B cell (primary cell): ENCODE results near the gene ZFYVE19. TPM values are rescaled to one million over a fixed set of nuclear protein-coding genes. Genes with fewer than 3 reads are reported as not detected.

Experiments used
- ATAC-seq: fragments of 200-7000 bp; cut with Tn5 transposase; one replicate; pipeline ENCODE4 v1.10.0; 2021; ENCODE audit warnings: low read depth, mild to moderate bottlenecking, moderate number of reproducible peaks, moderate library complexity
- CTCF ChIA-PET: fragments of 350-600 bp; sonication (Branson Sonifier 250); formaldehyde crosslinking; loops from one replicate; lab custom pipeline; 2021; ENCODE audit warnings: antibody characterized with exemption, inconsistent platforms; lab: Charles Lee
- POLR2A ChIA-PET: fragments of 350-600 bp; sonication (Branson Sonifier 250); formaldehyde crosslinking; loops from one replicate; lab custom pipeline; 2021; ENCODE audit warnings: antibody characterized with exemption; lab: Charles Lee
- DNase-seq: peaks from one replicate; pipeline ENCODE4 v3.0.0; 2013
- H2AFZ ChIP-seq: 2 replicates; pipeline ENCODE4 v1.6.1; 2012; ENCODE audit warnings: mild to moderate bottlenecking, low read depth, low read length; ENCODE audit not compliant: insufficient read depth, poor library complexity, severe bottlenecking
- H3K27ac ChIP-seq, 2 donors: 1 replicate in 1 of 2; 2 replicates in 1 of 2; pipeline ENCODE4 v1.5.1; 2012 to 2013; ENCODE audit warnings: low read length in 2 of 2, mild to moderate bottlenecking in 2 of 2, moderate library complexity in 1 of 2
- H3K27me3 ChIP-seq, 4 experiments: fragments of 200-600 bp in 1 of 4; sonication (generic) in 1 of 4; replicated peaks in 1 of 4; 1 replicate in 2 of 4; 2 replicates in 2 of 4; pipeline versions ENCODE4 v1.6.1 to v1.7.0; 2013 to 2016; ENCODE audit warnings: low read length in 3 of 4, mild to moderate bottlenecking in 2 of 4, mixed read lengths in 1 of 4, moderate library complexity in 1 of 4; ENCODE audit not compliant: insufficient read depth in 4 of 4, control insufficient read depth in 3 of 4; ENCODE audit errors: control extremely low read depth in 1 of 4
- H3K36me3 ChIP-seq, 2 experiments: replicated peaks in 1 of 2; 1 replicate in 1 of 2; 2 replicates in 1 of 2; pipeline versions ENCODE4 v1.6.1 to v1.7.1; 2013; ENCODE audit warnings: low read length in 1 of 2; ENCODE audit not compliant: insufficient read depth in 2 of 2, control insufficient read depth in 1 of 2; ENCODE audit errors: control extremely low read depth in 1 of 2, extremely low read depth in 1 of 2
- H3K4me1 ChIP-seq, 2 donors: fragments of 200-600 bp in 1 of 2; sonication (generic) in 1 of 2; 1 replicate in 1 of 2; 2 replicates in 1 of 2; pipeline versions ENCODE4 v1.5.1 to v1.6.1; 2013 to 2017; ENCODE audit warnings: low read length in 2 of 2; ENCODE audit not compliant: control insufficient read depth in 2 of 2, insufficient read depth in 2 of 2
- H3K4me2 ChIP-seq: replicated peaks from 2 replicates; pipeline ENCODE3; 2012; ENCODE audit warnings: mild to moderate bottlenecking, low read depth, low read length; ENCODE audit not compliant: poor library complexity, severe bottlenecking
- H3K4me3 ChIP-seq, 5 experiments: fragments of 200-600 bp in 1 of 5; sonication (generic) in 1 of 5; 1 replicate in 3 of 5; 2 replicates in 2 of 5; pipeline versions ENCODE4 v1.5.1 to v1.7.0; 2011 to 2016; ENCODE audit warnings: low read length in 4 of 5, mild to moderate bottlenecking in 4 of 5, low read depth in 2 of 5, control low read depth in 1 of 5, moderate library complexity in 1 of 5; ENCODE audit not compliant: insufficient read depth in 1 of 5; ENCODE audit errors: control extremely low read depth in 1 of 5, extremely low read depth in 1 of 5
- H3K79me2 ChIP-seq: fragments of 200-600 bp; sonication (generic); one replicate; pipeline ENCODE4 v1.6.0; 2016; ENCODE audit warnings: low read length; ENCODE audit not compliant: control insufficient read depth, insufficient read depth
- H3K9ac ChIP-seq: fragments of 200-600 bp; sonication (generic); 2 replicates; pipeline ENCODE4 v1.6.1; 2017; ENCODE audit warnings: mild to moderate bottlenecking, low read length, moderate library complexity
- H3K9me3 ChIP-seq, 3 donors: one replicate each; pipeline versions ENCODE4 v1.6.1 to v1.7.1; 2013; ENCODE audit warnings: low read length in 2 of 3; ENCODE audit not compliant: control insufficient read depth in 2 of 3, insufficient read depth in 1 of 3; ENCODE audit errors: control extremely low read depth in 1 of 3
- H4K20me1 ChIP-seq: 2 replicates; pipeline ENCODE4 v1.6.0; 2012; ENCODE audit warnings: mild to moderate bottlenecking, low read length; ENCODE audit not compliant: insufficient read depth, control insufficient read depth, poor library complexity, severe bottlenecking
- H3K27ac Mint-ChIP-seq: one replicate; pipeline ENCODE4 v1.8.0; 2021; ENCODE audit warnings: mixed read lengths
- H3K27me3 Mint-ChIP-seq: one replicate; pipeline ENCODE4 v1.8.0; 2021; ENCODE audit warnings: mixed read lengths
- H3K4me1 Mint-ChIP-seq: one replicate; pipeline ENCODE4 v1.8.0; 2021; ENCODE audit warnings: mixed read lengths
- H3K4me3 Mint-ChIP-seq: one replicate; pipeline ENCODE4 v1.8.0; 2021; ENCODE audit warnings: mixed read lengths
- H3K9me3 Mint-ChIP-seq: one replicate; pipeline ENCODE4 v1.8.0; 2022; ENCODE audit warnings: mixed read lengths; ENCODE audit not compliant: insufficient read depth
- EZH2 ChIP-seq: IDR thresholded peaks from 2 replicates; pipeline ENCODE4 v1.6.1; 2012; ENCODE audit warnings: borderline replicate concordance, low read depth, mild to moderate bottlenecking, moderate library complexity, low read length; ENCODE audit not compliant: insufficient read depth, poor library complexity, severe bottlenecking
- WGBS: methylation state at CpG from one replicate; pipeline ENCODE4 v1.1.5; 2013; ENCODE audit warnings: missing lambda C conversion rate; ENCODE audit not compliant: insufficient coverage; 5-methylcytosine and 5-hydroxymethylcytosine counted together
- intact Hi-C: fragments of 100-400 bp; cut with micrococcal nuclease; formaldehyde crosslinking; loops from one replicate; pipeline ENCODE4 v1.10.0; 2022
- polyA plus RNA-seq: library from polyadenylated mRNA; depleted of rRNA; stranded (reverse); fragments of >200 nt; gene quantifications from 2 replicates; pipeline ENCODE4 v1.2.3, GENCODE V29; 2012
- total RNA-seq, 2 donors: library from RNA; stranded (reverse); fragments of 120-200 nt in 1 of 2; gene quantifications; 1 replicate in 1 of 2; 2 replicates in 1 of 2; pipeline versions ENCODE4 v1.2.3 to v1.2.4, GENCODE V29; 2013 to 2022
- TF ChIP-seq, protein P1 (sequence below): fragments of 200-600 bp; IDR thresholded peaks from one replicate; pipeline ENCODE4 v1.8.0; 2022; ENCODE audit warnings: antibody characterized with exemption, mild to moderate bottlenecking

ZFYVE19 gene
- total and polyA plus RNA-seq, 2 donors (not counting 1 experiment from before 2014, with no cell fraction given) = 29.4 to 60.5 TPM

GRCh38 chr15:40772014-40772413 lies 34.9 kb upstream of the ZFYVE19 start:
- Mint-ChIP-seq H3K4me3 (no peak overlapping the region), H3K27me3 (no peaks in the 10 kb centered on the region), H3K4me1 (peaks cover 38% of the 10 kb centered on the region), H3K27ac (peak overlapping the region; percentile 39), H3K9me3 (no peaks in the 10 kb centered on the region)
- no peak for DNase-seq
- Histone ChIP-seq H3K4me1 (peaks cover 34 to 43% of the 10 kb centered on the region in 2 donors), H3K27ac (peak overlapping the region in 1 of 2 donors; percentile 26), H2AFZ (no peak overlapping the region), H3K27me3 (no peaks in the 10 kb centered on the region), H3K79me2 (no peaks in the 10 kb centered on the region), H3K4me2 (no peak overlapping the region), H3K4me3 (no peak overlapping the region), H4K20me1 (no peaks in the 10 kb centered on the region), H3K9me3 (no peaks in the 10 kb centered on the region), H3K9ac (no peak overlapping the region), H3K36me3 (peaks cover 0 to 42% of the 10 kb centered on the region in 2 experiments)
- no peak for ATAC-seq
- intact Hi-C loops = no loop called here
- ChIA-PET POLR2A (interaction anchor here (0.6 kb wide), 1 partner anchor 421 kb away, joined by 8 read pairs; no protein-coding TSS in a partner anchor), CTCF (interaction anchor here (0.6 to 9.6 kb wide), 6 partner anchors 8 to 77 kb away, joined by 3 to 99 read pairs (median 4); partner anchors contain the start of gene RAD51)
- no peak for TF ChIP-seq EZH2
- TF ChIP-seq, protein P1, sequence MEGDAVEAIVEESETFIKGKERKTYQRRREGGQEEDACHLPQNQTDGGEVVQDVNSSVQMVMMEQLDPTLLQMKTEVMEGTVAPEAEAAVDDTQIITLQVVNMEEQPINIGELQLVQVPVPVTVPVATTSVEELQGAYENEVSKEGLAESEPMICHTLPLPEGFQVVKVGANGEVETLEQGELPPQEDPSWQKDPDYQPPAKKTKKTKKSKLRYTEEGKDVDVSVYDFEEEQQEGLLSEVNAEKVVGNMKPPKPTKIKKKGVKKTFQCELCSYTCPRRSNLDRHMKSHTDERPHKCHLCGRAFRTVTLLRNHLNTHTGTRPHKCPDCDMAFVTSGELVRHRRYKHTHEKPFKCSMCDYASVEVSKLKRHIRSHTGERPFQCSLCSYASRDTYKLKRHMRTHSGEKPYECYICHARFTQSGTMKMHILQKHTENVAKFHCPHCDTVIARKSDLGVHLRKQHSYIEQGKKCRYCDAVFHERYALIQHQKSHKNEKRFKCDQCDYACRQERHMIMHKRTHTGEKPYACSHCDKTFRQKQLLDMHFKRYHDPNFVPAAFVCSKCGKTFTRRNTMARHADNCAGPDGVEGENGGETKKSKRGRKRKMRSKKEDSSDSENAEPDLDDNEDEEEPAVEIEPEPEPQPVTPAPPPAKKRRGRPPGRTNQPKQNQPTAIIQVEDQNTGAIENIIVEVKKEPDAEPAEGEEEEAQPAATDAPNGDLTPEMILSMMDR = no peak
- 92% methylated on average over 6 of the region's 13 CpGs for WGBS

- ChIA-PET CTCF (interaction anchor here (9.6 kb wide), 1 partner anchor 11 kb away, joined by 99 read pairs; no protein-coding TSS in a partner anchor), POLR2A (interaction anchor here (0.7 kb wide), 1 partner anchor 79 kb away, joined by 11 read pairs; no protein-coding TSS in a partner anchor)
- Histone ChIP-seq H3K9ac (no peak overlapping the region), H3K9me3 (no peaks in the 10 kb centered on the region), H3K36me3 (peaks cover 0 to 44% of the 10 kb centered on the region in 2 experiments), H3K4me3 (no peak overlapping the region), H3K79me2 (no peaks in the 10 kb centered on the region), H3K4me1 (peaks cover 28 to 36% of the 10 kb centered on the region in 2 donors), H3K4me2 (no peak overlapping the region), H3K27ac (no peak overlapping the region), H4K20me1 (no peaks in the 10 kb centered on the region), H3K27me3 (no peaks in the 10 kb centered on the region), H2AFZ (no peak overlapping the region)
- intact Hi-C loops = no loop called here
- DNase-seq (no peak), ATAC-seq (no peak)
- H3K4me1 Mint-ChIP-seq = peaks cover 34% of the 10 kb centered on the region
- WGBS = 95% methylated on average over 7 of the region's 8 CpGs
- no peak for TF ChIP-seq EZH2
- TF ChIP-seq, protein P1 = no peak
- H3K27ac Mint-ChIP-seq = no peak overlapping the region
- no peaks in the 10 kb centered on the region for H3K9me3 Mint-ChIP-seq
- no peak overlapping the region for H3K4me3 Mint-ChIP-seq
- no peaks in the 10 kb centered on the region for H3K27me3 Mint-ChIP-seq
These were observed 33.4 kb upstream of the ZFYVE19 start for GRCh38 chr15:40773496-40773895.
